Thyroid gland (tissue), 4 donors: ENCODE measurements around the gene UGT2B10.

ENCODE experiments used
- POLR2A ChIP-seq, 2 donors: fragments of 450-650 bp; IDR thresholded peaks; one replicate each; pipeline ENCODE4 v1.6.1; 2017; ENCODE audit warnings: antibody characterized with exemption in 2 of 2, mild to moderate bottlenecking in 2 of 2, moderate library complexity in 1 of 2
- TF ChIP-seq, protein P1 (sequence below), 6 experiments: fragments of 200-600 bp in 3 of 6; fragments of 450-650 bp in 3 of 6; sonication (generic) in 3 of 6; IDR thresholded peaks; one replicate each; pipeline ENCODE4 v1.5.1; 2016 to 2019; ENCODE audit warnings: antibody characterized with exemption in 6 of 6, mild to moderate bottlenecking in 2 of 6, inconsistent platforms in 1 of 6, moderate library complexity in 1 of 6

DNA sequence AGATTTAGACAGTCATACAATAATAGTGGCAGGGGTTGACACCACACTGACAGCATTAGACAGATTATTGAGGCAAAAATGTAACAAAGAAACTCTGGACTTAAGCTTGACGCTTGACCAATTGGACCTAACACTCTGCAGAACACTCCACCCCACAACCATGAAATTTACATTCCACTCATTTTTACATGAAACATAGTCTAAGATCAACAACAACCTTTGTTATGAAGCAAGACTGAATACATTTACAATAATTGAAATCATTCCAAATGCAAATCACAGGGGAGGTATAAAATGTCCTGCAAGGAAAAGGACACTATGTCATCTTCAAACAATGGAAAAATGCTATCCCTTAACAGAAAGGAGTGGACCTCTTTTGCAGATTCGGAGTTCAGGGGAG, 4.9 kb upstream of the UGT2B10 start:
- TF ChIP-seq, protein P1, sequence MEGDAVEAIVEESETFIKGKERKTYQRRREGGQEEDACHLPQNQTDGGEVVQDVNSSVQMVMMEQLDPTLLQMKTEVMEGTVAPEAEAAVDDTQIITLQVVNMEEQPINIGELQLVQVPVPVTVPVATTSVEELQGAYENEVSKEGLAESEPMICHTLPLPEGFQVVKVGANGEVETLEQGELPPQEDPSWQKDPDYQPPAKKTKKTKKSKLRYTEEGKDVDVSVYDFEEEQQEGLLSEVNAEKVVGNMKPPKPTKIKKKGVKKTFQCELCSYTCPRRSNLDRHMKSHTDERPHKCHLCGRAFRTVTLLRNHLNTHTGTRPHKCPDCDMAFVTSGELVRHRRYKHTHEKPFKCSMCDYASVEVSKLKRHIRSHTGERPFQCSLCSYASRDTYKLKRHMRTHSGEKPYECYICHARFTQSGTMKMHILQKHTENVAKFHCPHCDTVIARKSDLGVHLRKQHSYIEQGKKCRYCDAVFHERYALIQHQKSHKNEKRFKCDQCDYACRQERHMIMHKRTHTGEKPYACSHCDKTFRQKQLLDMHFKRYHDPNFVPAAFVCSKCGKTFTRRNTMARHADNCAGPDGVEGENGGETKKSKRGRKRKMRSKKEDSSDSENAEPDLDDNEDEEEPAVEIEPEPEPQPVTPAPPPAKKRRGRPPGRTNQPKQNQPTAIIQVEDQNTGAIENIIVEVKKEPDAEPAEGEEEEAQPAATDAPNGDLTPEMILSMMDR (IDR thresholded peaks at IDR 0.05) = no peak
- TF ChIP-seq POLR2A (IDR thresholded peaks at IDR 0.05) = no peak
